RWPE1 (cell line): ENCODE measurements around the gene SSC4D.
"Not testable (repeated sequence)": the region's sequence is repeated elsewhere in the genome, so short reads cannot be mapped to it uniquely, and the experiment has no call there.

Experiments
- CTCF ChIA-PET: fragments of 350-600 bp; sonication (Branson Sonifier 250); formaldehyde crosslinking; extraction: SDS; loops from one replicate; lab custom pipeline; 2021; lab: Yijun Ruan, JAX
- POLR2A ChIA-PET: fragments of 400-600 bp; formaldehyde crosslinking; extraction: SDS; loops from one replicate; lab custom pipeline; 2020; ENCODE audit warnings: antibody characterized with exemption; ENCODE audit not compliant: low non-redundant PET; lab: Yijun Ruan, JAX
- DNase-seq: peaks from one replicate; pipeline ENCODE4 v3.0.0; 2012; ENCODE audit warnings: low spot score
- H3K27ac ChIP-seq: fragments of 450-650 bp; 2 replicates; pipeline ENCODE4 v1.5.1; 2017
- CTCF ChIP-seq: fragments of 450-650 bp; conservative IDR thresholded peaks from 2 replicates; pipeline ENCODE4 v1.5.1; 2017; ENCODE audit warnings: low read depth, mild to moderate bottlenecking

Gene SSC4D

GRCh38 chr7:76425156-76425555 is 15.7 kb upstream of the SSC4D start:
- POLR2A ChIA-PET = interaction anchor here (0.6 kb wide), 1 partner anchor 18 kb away, joined by 3 read pairs; no protein-coding TSS in a partner anchor
- TF ChIP-seq CTCF = no peak
- CTCF ChIA-PET = interaction anchor here (0.7 kb wide), 1 partner anchor 247 kb away, joined by 3 read pairs; no protein-coding TSS in a partner anchor
- peak overlapping the region; percentile 99 for H3K27ac ChIP-seq
- DNase-seq = no peak

GRCh38 chr7:76424413-76425111 is 15.1 kb upstream of the SSC4D start, which contains the start of gene ZP3:
Gene ZP3, plus strand, starts transcription at chr7:76424950. Its CDS starts 15 bp downstream, at chr7:76424965.
- ChIA-PET POLR2A (no interaction called here), CTCF (interaction anchor here (0.6 to 1.1 kb wide), 3 partner anchors 46 to 246 kb away, joined by 3 to 7 read pairs (median 3); no protein-coding TSS in a partner anchor)
- peak within 1 kb of the TSS; percentile 99 for H3K27ac ChIP-seq
- no peak for DNase-seq
- no peak for TF ChIP-seq CTCF

GRCh38 chr7:76423666-76424412 is 14.3 kb upstream of the SSC4D start:
- ChIA-PET POLR2A (interaction anchor here (0.6 to 0.7 kb wide), 2 partner anchors 81 to 106 kb away, joined by 4 to 5 read pairs; no protein-coding TSS in a partner anchor), CTCF (interaction anchor here (0.6 to 1.1 kb wide), 2 partner anchors 64 to 128 kb away, joined by 3 read pairs; no protein-coding TSS in a partner anchor)
- H3K27ac ChIP-seq = peak overlapping the region; percentile 99
- DNase-seq = peak; percentile 51
- TF ChIP-seq CTCF = no peak

- DNase-seq = peak; percentile 53
- CTCF ChIA-PET, POLR2A ChIA-PET: not testable (repeated sequence)
- H3K27ac ChIP-seq = peak overlapping the region; percentile 99
Measured at GRCh38 chr7:76421097-76421496, 11.6 kb upstream of the SSC4D start.

- CTCF ChIA-PET, DNase-seq: not testable (repeated sequence)
- H3K27ac ChIP-seq = peak overlapping the region; percentile 52
- POLR2A ChIA-PET = interaction anchor here (0.6 kb wide), 1 partner anchor 98 kb away, joined by 3 read pairs; no protein-coding TSS in a partner anchor
Measured at GRCh38 chr7:76417654-76418310, 8.3 kb upstream of the SSC4D start.

GRCh38 chr7:76412249-76412648 is 2.8 kb upstream of the SSC4D start:
- ChIA-PET POLR2A (no interaction called here), CTCF (no interaction called here)
- no peak for TF ChIP-seq CTCF
- H3K27ac ChIP-seq = no peak overlapping the region
- no peak for DNase-seq

GRCh38 chr7:76411626-76412025 is 2.1 kb upstream of the SSC4D start:
- ChIA-PET CTCF (no interaction called here), POLR2A (no interaction called here)
- no peak for DNase-seq
- TF ChIP-seq CTCF = no peak
- H3K27ac ChIP-seq = no peak overlapping the region
